Measurements from ENCODE around the gene UAP1L1. TPM values are rescaled to one million over a fixed set of nuclear protein-coding genes. Genes with fewer than 3 reads are reported as not detected.

Gene UAP1L1, protein sequence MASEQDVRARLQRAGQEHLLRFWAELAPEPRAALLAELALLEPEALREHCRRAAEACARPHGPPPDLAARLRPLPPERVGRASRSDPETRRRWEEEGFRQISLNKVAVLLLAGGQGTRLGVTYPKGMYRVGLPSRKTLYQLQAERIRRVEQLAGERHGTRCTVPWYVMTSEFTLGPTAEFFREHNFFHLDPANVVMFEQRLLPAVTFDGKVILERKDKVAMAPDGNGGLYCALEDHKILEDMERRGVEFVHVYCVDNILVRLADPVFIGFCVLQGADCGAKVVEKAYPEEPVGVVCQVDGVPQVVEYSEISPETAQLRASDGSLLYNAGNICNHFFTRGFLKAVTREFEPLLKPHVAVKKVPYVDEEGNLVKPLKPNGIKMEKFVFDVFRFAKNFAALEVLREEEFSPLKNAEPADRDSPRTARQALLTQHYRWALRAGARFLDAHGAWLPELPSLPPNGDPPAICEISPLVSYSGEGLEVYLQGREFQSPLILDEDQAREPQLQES
- total RNA-seq = 0.69 TPM

DNA sequence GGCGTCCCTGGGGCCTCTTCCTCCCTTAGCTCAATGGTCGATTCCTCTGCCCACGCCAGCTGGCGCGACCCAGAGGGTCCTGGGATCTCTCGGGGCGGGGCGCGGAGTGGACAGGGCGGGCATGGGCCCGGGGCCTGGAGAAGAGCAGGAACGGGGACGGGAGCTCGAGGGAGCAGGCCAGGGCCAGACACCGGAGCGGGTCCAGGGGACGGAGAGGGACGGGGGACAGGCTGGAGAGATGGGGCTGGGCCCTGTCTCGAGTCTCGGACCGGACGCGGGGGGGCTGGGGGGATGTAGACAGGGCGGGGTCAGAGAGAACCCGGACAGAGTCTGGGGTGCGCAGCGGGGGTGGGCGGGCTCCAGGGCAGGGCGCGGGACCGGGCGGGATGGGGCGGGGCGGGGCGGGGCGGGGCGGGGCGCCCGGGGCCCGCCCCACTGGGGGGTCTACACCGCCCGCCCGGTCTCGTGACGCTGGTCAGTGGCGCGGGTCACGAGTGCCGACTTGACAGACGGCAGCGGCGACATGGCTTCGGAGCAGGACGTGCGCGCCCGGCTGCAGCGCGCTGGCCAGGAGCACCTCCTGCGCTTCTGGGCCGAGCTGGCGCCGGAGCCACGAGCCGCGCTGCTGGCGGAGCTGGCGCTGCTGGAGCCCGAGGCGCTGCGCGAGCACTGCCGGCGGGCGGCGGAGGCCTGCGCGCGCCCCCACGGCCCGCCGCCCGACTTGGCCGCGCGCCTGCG is at the start of gene UAP1L1:
TSS of gene UAP1L1 (plus strand) at position 508 of the 738 bp plus-strand sequence. CDS start at position 524, 16 bp downstream.

DNA sequence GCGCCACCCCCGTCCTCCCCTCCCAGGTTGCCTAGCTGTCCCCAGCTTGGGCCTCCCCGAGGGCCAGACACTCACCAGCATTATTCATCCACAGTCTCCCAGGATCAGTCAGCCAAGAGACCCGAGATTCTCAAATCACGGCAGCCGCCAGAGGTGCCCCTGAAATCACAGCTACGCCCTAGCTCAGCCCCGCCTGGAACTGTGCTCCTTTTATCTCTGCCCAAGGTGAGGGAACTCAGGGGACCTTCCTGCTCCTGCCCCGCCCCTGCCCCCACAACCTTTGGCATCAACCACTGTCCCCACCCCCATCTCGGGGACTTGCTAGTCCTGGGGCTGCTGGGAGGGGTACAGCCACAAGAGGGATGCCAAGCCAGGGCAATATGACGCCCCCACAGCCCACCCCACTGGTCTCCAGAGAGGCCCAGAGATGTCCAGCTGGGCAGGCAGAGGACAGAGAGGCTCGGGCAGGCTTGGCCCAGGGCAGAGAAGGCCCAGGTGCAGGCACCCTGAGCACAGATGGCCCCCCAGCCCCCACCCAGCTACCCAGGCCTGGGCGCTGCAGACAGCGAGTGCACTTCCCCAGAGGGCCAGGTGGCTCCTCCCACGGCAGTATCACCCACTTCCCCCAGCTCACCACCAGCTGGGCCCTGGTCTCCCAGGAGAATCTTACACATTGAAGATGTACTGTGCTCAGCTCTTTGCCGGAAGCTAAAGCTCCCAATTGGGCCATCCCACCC is 45.2 kb upstream of the UAP1L1 start, which contains the start of gene FUT7:
TSS of gene FUT7 (minus strand) at position 185 of the 737 bp plus-strand sequence. CDS start at position 88, 97 bp downstream.

DNA sequence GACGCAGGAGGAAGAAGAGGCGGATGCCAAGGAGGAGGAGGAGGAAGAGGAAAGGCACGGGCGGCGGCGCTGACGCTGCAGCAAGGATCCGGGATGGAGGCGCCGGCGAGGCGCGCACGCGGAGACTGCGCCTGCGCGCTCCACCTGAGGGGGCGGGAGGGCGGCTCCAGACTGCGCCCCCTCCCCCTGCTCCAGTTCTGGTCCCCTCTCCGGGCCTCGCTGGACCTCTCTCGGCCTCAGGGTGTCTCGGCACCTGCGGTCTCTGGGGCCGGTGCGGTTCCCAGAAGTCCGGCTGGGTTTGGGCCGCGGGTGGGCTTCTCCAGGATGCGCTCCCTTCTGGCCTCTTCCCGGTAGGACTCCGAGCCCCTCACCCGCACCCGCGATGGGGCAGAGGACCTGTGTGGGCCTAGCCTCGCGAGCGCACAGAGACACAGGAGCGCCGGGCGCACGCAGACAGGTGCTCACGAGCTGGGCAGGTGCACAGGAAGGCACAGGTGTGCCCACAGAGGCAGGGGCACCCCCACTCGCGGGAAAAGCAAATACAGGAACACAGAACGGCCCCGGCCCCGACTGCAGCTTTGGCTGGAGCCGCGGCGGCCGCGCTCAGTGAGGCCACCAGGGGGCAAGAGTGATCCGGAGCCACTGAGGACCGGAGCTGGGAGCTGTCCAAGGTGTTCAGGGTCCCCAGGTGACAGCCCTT is 31.1 kb upstream of the UAP1L1 start, which contains the start of gene NPDC1:
TSS of gene NPDC1 (minus strand) at position 90 of the 700 bp plus-strand sequence. CDS start 188 bp downstream, outside the sequence.

DNA sequence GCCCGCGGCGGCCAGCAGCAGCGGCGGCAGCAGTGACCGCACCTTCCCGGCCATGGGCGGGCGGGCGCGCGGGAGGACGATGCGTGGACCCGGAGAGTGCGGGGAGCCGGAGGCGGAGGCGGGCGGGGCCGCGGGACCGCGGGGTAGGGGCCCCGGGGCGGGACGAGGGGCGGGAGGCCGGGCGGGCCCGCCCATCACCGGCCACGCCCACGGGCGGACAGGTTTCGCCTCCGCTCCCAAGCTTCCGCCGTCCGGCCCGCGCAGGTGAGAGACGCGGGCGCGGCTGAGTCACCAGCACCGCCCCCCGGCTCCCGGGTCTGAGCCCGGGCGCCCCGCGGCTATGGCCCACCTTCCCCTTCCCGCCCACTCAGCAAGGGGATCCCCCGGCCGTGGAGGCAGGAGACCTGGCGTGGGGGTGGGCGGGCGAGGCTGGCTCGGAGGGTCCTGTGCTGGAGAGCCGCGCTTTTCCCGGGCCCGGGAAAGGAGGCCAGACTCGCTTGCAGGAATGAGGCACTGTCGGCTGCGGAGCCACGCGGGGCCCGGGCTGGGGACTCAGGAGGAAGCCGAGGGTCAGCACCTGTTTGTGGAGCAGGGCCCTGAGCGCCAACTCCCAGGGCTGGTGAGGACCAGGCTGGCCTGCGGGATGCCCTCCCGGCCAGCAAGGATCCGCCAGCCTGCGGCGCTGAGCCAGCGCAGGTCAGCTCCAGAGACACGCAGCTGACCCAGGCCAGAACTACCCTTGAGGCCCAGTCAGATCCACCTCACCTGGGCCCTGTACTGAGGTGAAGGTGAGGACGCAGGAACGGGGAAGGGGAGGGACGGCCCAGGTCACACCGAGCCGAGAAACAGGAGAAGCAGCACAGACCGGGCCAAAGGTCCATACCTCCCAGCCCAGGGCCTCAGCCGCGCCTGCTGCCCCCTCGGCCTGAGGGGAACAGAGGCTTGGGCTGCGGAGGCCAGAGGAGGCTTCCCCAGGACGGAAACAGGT is 23.1 kb upstream of the UAP1L1 start, which contains the start of gene ENTPD2:
TSS of gene ENTPD2 (minus strand) at position 118 of the 988 bp plus-strand sequence. CDS start at position 54, 64 bp downstream.

DNA sequence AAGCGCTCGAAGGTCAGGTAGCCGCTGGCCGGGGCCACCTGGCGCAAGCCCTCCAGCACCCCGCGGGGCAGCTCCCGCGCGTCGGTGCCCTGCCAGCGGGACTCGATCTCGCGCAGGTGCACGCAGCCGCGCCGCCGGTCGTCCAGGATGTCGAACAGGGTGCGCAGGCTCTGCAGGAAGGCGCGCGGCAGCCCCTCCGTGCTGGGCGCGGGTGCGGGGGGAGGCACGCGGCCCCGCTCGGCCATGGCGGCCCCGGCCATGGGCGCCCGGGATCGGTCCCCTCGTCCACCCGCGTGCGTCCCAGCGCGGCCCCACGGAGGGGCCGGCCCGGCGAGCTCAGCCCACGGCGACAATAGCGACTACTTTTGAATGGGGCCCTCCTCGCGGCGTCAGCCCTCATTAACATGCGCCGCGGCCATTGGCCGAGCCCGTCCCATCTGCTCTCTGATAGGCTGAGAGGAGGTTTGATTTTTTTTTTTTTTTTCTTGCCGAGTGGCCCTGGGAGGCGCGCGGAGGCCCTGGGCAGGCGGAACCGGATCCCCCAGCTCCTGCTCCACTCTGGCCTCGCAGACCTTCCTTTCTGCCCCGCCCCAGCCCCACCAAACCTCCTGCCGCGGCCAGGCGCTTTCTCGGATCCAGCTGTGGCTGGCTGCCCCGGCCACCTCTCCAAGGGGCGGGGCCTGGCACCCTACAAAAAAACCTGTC is 7.0 kb upstream of the UAP1L1 start, which contains the start of gene SAPCD2:
TSS of gene SAPCD2 (minus strand) at position 357 of the 705 bp plus-strand sequence. CDS start at position 260, 97 bp downstream.

DNA sequence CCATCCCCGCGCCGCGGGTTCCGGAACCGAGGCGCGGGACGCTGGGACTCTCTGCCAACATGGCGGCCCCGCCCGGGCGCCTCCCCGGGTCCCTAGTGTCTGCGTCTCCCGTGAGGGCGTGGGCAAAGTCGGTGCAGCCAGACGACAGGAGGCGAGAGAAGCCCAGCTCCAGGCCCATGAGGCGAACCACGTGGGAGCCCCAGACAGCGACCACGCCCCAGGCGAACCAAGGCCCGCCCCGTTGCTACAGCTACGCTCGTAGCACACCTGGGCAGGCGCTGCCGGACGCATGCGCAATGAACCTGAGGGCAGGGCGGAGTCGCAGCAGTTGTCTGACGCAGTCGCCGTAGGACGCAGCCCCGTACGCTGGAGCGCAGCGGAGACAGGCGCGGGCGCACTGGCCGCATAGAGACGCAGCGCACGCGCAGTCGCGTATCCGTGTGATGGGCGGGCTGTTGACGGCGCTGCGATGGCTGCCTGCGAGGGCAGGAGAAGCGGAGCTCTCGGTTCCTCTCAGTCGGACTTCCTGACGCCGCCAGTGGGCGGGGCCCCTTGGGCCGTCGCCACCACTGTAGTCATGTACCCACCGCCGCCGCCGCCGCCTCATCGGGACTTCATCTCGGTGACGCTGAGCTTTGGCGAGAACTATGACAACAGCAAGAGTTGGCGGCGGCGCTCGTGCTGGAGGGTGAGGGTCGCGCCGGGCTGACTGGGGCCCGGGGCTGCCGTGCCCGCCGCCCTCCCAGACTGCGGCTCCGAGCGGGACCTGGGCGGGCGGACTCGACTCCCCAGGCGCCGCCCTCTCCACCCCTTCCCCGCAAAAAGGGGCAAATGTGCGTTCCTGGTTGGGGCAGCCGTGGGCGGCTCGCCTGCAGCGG is 9.5 kb downstream of the UAP1L1 start, which contains the start of gene MAN1B1:
TSS of gene MAN1B1 (plus strand) at position 455 of the 878 bp plus-strand sequence. CDS start at position 470, 15 bp downstream.

DNA sequence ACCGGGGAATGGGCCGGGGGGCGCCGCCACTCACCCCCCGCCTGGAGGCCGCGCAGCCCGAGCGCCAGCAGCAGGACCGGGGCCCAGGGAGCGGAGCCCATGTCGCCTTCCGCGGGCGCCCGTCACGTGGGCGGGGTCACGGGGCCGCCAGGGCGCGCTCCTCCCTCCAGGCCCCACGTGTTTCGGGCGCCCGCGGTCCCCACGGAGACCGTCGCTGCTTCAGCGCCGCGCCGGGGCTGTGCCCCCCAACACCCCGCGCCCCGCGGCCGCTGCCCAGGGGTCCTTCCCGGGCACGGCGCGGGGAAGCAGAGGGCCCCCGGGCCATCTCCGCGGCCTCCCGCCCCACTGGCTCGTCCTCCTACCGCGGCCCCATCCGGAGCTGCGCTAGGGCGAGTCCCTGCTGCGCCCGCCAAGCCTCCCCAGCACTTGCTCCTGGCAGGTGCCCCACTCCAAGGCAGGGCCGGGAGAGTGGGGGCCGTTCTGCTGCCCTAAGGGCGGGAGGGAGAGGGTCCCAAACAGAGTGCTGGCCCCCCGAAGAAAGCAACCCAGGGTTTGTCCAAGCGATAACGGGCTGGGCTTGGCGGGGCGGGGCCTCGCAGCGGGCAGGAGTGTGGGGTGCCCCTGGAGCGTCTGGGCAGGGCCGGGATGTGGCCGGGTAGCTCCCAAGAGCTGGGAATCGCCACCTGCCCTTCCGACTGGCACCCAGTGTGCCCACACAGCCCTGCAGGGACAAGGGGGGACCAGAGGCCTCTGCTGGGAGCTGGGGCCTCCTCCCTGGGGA is 37.5 kb downstream of the UAP1L1 start, which contains the start of gene DPP7:
TSS of gene DPP7 (minus strand) at position 121 of the 781 bp plus-strand sequence. CDS start at position 101, 20 bp downstream.

Small RNAs within 50 kb of the gene (small RNA-seq; reads per million reads assigned to genes)
- gene RF00153 = 0.08 reads per million

Other genes starting within 250 kb of the UAP1L1 start
- 2.8 TPM for gene AJM1, start 235.0 kb upstream of the UAP1L1 start, total RNA-seq
- 99.7 TPM for gene PHPT1, start 228.1 kb upstream of the UAP1L1 start, total RNA-seq
- gene MAMDC4, start 225.2 kb upstream of the UAP1L1 start, total RNA-seq = 2.8 TPM
- 124 TPM for gene EDF1, start 211.2 kb upstream of the UAP1L1 start, total RNA-seq
- gene TRAF2, start 191.0 kb upstream of the UAP1L1 start, total RNA-seq = 10.1 TPM
- gene FBXW5, start 132.8 kb upstream of the UAP1L1 start, total RNA-seq = 63.9 TPM
- not detected for gene C8G, start 132.3 kb upstream of the UAP1L1 start, total RNA-seq
- 0.46 TPM for gene LCN12, start 125.2 kb upstream of the UAP1L1 start, total RNA-seq
- 93.2 TPM for gene PTGDS, start 100.0 kb upstream of the UAP1L1 start, total RNA-seq
- gene LCNL1, start 94.5 kb upstream of the UAP1L1 start, total RNA-seq = 1.2 TPM
- gene PAXX, start 85.1 kb upstream of the UAP1L1 start, total RNA-seq = 14.1 TPM
- gene CLIC3, start 80.9 kb upstream of the UAP1L1 start, total RNA-seq = not detected
- gene ABCA2, start 49.3 kb upstream of the UAP1L1 start, total RNA-seq = 36.4 TPM
- gene FUT7, start 45.4 kb upstream of the UAP1L1 start, total RNA-seq = not detected
- gene NPDC1, start 31.3 kb upstream of the UAP1L1 start, total RNA-seq = 23.1 TPM
- gene ENTPD2, start 23.5 kb upstream of the UAP1L1 start, total RNA-seq = 3.2 TPM
- 4.2 TPM for gene SAPCD2, start 7.0 kb upstream of the UAP1L1 start, total RNA-seq
- gene MAN1B1, start 9.5 kb downstream of the UAP1L1 start, total RNA-seq = 44.8 TPM
- gene DPP7, start 37.2 kb downstream of the UAP1L1 start, total RNA-seq = 38.8 TPM
- 69.0 TPM for gene GRIN1, start 61.6 kb downstream of the UAP1L1 start, total RNA-seq
- not detected for gene LRRC26, start 92.5 kb downstream of the UAP1L1 start, total RNA-seq
- not detected for gene TMEM210, start 94.5 kb downstream of the UAP1L1 start, total RNA-seq
- gene ANAPC2, start 111.0 kb downstream of the UAP1L1 start, total RNA-seq = 24.0 TPM
- 27.5 TPM for gene SSNA1, start 111.2 kb downstream of the UAP1L1 start, total RNA-seq
- gene TPRN, start 123.2 kb downstream of the UAP1L1 start, total RNA-seq = 7.8 TPM
- gene TMEM203, start 128.1 kb downstream of the UAP1L1 start, total RNA-seq = 38.8 TPM
- 3.9 TPM for gene NDOR1, start 128.2 kb downstream of the UAP1L1 start, total RNA-seq
- gene RNF208, start 144.7 kb downstream of the UAP1L1 start, total RNA-seq = 1.8 TPM
- 0.92 TPM for gene CYSRT1, start 147.7 kb downstream of the UAP1L1 start, total RNA-seq
- not detected for gene RNF224, start 150.0 kb downstream of the UAP1L1 start, total RNA-seq
- not detected for gene SLC34A3, start 153.4 kb downstream of the UAP1L1 start, total RNA-seq
- gene TUBB4B, start 163.8 kb downstream of the UAP1L1 start, total RNA-seq = 213 TPM
- not detected for gene STPG3, start 173.8 kb downstream of the UAP1L1 start, total RNA-seq
- gene NELFB, start 177.8 kb downstream of the UAP1L1 start, total RNA-seq = 38.8 TPM
- 0.92 TPM for gene TOR4A, start 200.2 kb downstream of the UAP1L1 start, total RNA-seq
- gene NRARP, start 224.8 kb downstream of the UAP1L1 start, total RNA-seq = 5.8 TPM